IMR-90 (cell line): Measurements from ENCODE around the gene ZNF3. TPM values are rescaled to one million over a fixed set of nuclear protein-coding genes. Genes with fewer than 3 reads are reported as not detected.

Source experiments
- ATAC-seq: fragments of 200-7000 bp; cut with Tn5 transposase; 2 replicates; pipeline ENCODE4 v1.9.1; 2020; ENCODE audit warnings: low read depth, mild to moderate bottlenecking, moderate library complexity
- BruUV-seq: library from RNA; stranded (reverse); fragments of 400-500 nt; replicated peaks from 2 replicates; lab custom pipeline; 2021; lab: Mats Ljungman, UMichigan
- CTCF ChIA-PET: fragments of 300-600 bp; formaldehyde crosslinking; extraction: SDS; loops from one replicate; lab custom pipeline; 2021; ENCODE audit warnings: antibody characterized with exemption; lab: Yijun Ruan, JAX
- POLR2A ChIA-PET: fragments of 300-600 bp; sonication (Branson Sonifier 250); formaldehyde crosslinking; loops from one replicate; lab custom pipeline; 2022; ENCODE audit warnings: antibody characterized with exemption; ENCODE audit not compliant: unreplicated experiment; lab: Charles Lee
- DNase-seq: peaks from one replicate; pipeline ENCODE4 v3.0.0; 2013
- H2AFZ ChIP-seq: replicated peaks from 2 replicates; pipeline ENCODE3; 2013; ENCODE audit warnings: low read length, mild to moderate bottlenecking; ENCODE audit not compliant: poor library complexity
- H2AK5ac ChIP-seq: 2 replicates; pipeline ENCODE4 v1.6.1; 2013; ENCODE audit warnings: low read depth, low read length, inconsistent platforms
- H2AK9ac ChIP-seq: replicated peaks from 2 replicates; pipeline ENCODE3; 2013; ENCODE audit warnings: mild to moderate bottlenecking, low read depth, low read length, moderate library complexity; ENCODE audit not compliant: poor library complexity
- H2BK120ac ChIP-seq: 2 replicates; pipeline ENCODE4 v1.6.1; 2013; ENCODE audit warnings: low read depth, low read length, inconsistent platforms
- H2BK15ac ChIP-seq: 3 replicates; pipeline ENCODE4 v1.6.1; 2013; ENCODE audit warnings: low read depth, low read length, inconsistent platforms
- H2BK20ac ChIP-seq: 2 replicates; pipeline ENCODE4 v1.6.1; 2013; ENCODE audit warnings: low read depth, mild to moderate bottlenecking, inconsistent platforms, low read length, moderate library complexity
- H2BK5ac ChIP-seq: 2 replicates; pipeline ENCODE4 v1.6.1; 2013; ENCODE audit warnings: mild to moderate bottlenecking, low read depth, low read length, inconsistent platforms; ENCODE audit not compliant: poor library complexity, severe bottlenecking
- H3K14ac ChIP-seq: replicated peaks from 2 replicates; pipeline ENCODE4 v1.6.1; 2013; ENCODE audit warnings: low read depth, low read length, inconsistent platforms
- H3K18ac ChIP-seq: 2 replicates; pipeline ENCODE4 v1.6.1; 2013; ENCODE audit warnings: low read depth, low read length, control low read depth
- H3K23ac ChIP-seq: 2 replicates; pipeline ENCODE4 v1.6.1; 2013; ENCODE audit warnings: low read depth, low read length, inconsistent platforms
- H3K27ac ChIP-seq: 2 replicates; pipeline ENCODE4 v1.5.1; 2013; ENCODE audit warnings: mild to moderate bottlenecking, control low read depth, low read length; ENCODE audit not compliant: insufficient read depth
- H3K27me3 ChIP-seq: 2 replicates; pipeline ENCODE4 v1.6.1; 2013; ENCODE audit warnings: low read length; ENCODE audit not compliant: control insufficient read depth, insufficient read depth
- H3K36me3 ChIP-seq: 2 replicates; pipeline ENCODE4 v1.6.1; 2013; ENCODE audit warnings: low read length, mixed read lengths; ENCODE audit not compliant: control insufficient read depth, insufficient read depth
- H3K4ac ChIP-seq: 2 replicates; pipeline ENCODE4 v1.6.1; 2013; ENCODE audit warnings: low read depth, low read length, inconsistent platforms
- H3K4me1 ChIP-seq: 2 replicates; pipeline ENCODE4 v1.6.1; 2013; ENCODE audit warnings: low read length, mixed read lengths; ENCODE audit not compliant: control insufficient read depth, insufficient read depth
- H3K4me2 ChIP-seq: 2 replicates; pipeline ENCODE4 v1.6.1; 2013; ENCODE audit warnings: low read depth, mild to moderate bottlenecking, control low read depth, low read length, moderate library complexity
- H3K4me3 ChIP-seq: 2 replicates; pipeline ENCODE4 v1.5.1; 2013; ENCODE audit warnings: low read depth, mild to moderate bottlenecking, control low read depth, low read length, moderate library complexity; ENCODE audit not compliant: insufficient read depth
- H3K56ac ChIP-seq: 2 replicates; pipeline ENCODE4 v1.6.1; 2013; ENCODE audit warnings: low read length, inconsistent platforms; ENCODE audit not compliant: insufficient read depth; ENCODE audit errors: extremely low read depth
- H3K79me1 ChIP-seq, 2 experiments: 2 replicates each; pipeline ENCODE4 v1.6.1; 2013; ENCODE audit warnings: low read length in 2 of 2, inconsistent platforms in 1 of 2, low read depth in 1 of 2
- H3K9ac ChIP-seq: 2 replicates; pipeline ENCODE4 v1.6.1; 2013; ENCODE audit warnings: low read depth, low read length, control low read depth
- H3K9me1 ChIP-seq: 2 replicates; pipeline ENCODE4 v1.6.1; 2013; ENCODE audit warnings: low read length, inconsistent platforms; ENCODE audit not compliant: insufficient read depth
- H3K9me3 ChIP-seq: 2 replicates; pipeline ENCODE4 v1.6.1; 2013; ENCODE audit warnings: low read length; ENCODE audit not compliant: control insufficient read depth, insufficient read depth
- H4K20me1 ChIP-seq: 2 replicates; pipeline ENCODE4 v1.6.1; 2013; ENCODE audit warnings: low read length, inconsistent platforms; ENCODE audit not compliant: insufficient read depth
- H4K5ac ChIP-seq: 2 replicates; pipeline ENCODE4 v1.6.1; 2013; ENCODE audit warnings: mild to moderate bottlenecking, low read depth, low read length, control low read depth
- H4K8ac ChIP-seq, 2 experiments: 2 replicates each; pipeline ENCODE4 v1.6.1; 2013; ENCODE audit warnings: low read depth in 2 of 2, low read length in 2 of 2, control low read depth in 1 of 2, inconsistent platforms in 1 of 2
- H4K91ac ChIP-seq: 2 replicates; pipeline ENCODE4 v1.6.1; 2013; ENCODE audit warnings: low read depth, low read length, inconsistent platforms; ENCODE audit not compliant: insufficient read depth
- BHLHE40 ChIP-seq: fragments of 150-350 bp; IDR thresholded peaks from 2 replicates; pipeline ENCODE4 v1.6.1; 2016; ENCODE audit warnings: mild to moderate bottlenecking, low read depth, low read length
- CEBPB ChIP-seq: IDR thresholded peaks from 2 replicates; pipeline ENCODE4 v1.6.1; 2012; ENCODE audit warnings: low read depth, low read length, improper control_type of control experiment
- CHD1 ChIP-seq: IDR thresholded peaks from 2 replicates; pipeline ENCODE4 v1.6.1; 2012; ENCODE audit warnings: low read depth, low read length, improper control_type of control experiment
- ELK1 ChIP-seq: fragments of 150-350 bp; IDR thresholded peaks from 2 replicates; pipeline ENCODE4 v1.6.1; 2016; ENCODE audit warnings: low read depth, mild to moderate bottlenecking, low read length, moderate library complexity, borderline replicate concordance
- FOS ChIP-seq: fragments of 150-350 bp; IDR thresholded peaks from 2 replicates; pipeline ENCODE4 v1.6.1; 2016; ENCODE audit warnings: low read depth, low read length
- MAFK ChIP-seq: IDR thresholded peaks from 2 replicates; pipeline ENCODE4 v1.6.1; 2012; ENCODE audit warnings: low read depth, low read length, improper control_type of control experiment
- MAZ ChIP-seq: IDR thresholded peaks from 2 replicates; pipeline ENCODE4 v1.6.1; 2012; ENCODE audit warnings: low read depth, mild to moderate bottlenecking, low read length, improper control_type of control experiment, moderate library complexity, borderline replicate concordance
- MXI1 ChIP-seq: IDR thresholded peaks from 2 replicates; pipeline ENCODE4 v1.6.1; 2012; ENCODE audit warnings: low read depth, mild to moderate bottlenecking, low read length, moderate library complexity, borderline replicate concordance
- NFE2L2 ChIP-seq: fragments of 150-350 bp; IDR thresholded peaks from 2 replicates; pipeline ENCODE4 v1.6.1; 2016; ENCODE audit warnings: low read depth, mild to moderate bottlenecking, low read length
- POLR2A ChIP-seq: IDR thresholded peaks from 2 replicates; pipeline ENCODE4 v1.6.1; 2012; ENCODE audit warnings: mild to moderate bottlenecking, low read depth, low read length
- RAD21 ChIP-seq: IDR thresholded peaks from 2 replicates; pipeline ENCODE4 v1.6.1; 2012; ENCODE audit warnings: low read length, improper control_type of control experiment
- RCOR1 ChIP-seq: IDR thresholded peaks from 2 replicates; pipeline ENCODE4 v1.6.1; 2012; ENCODE audit warnings: mild to moderate bottlenecking, low read length, improper control_type of control experiment; ENCODE audit not compliant: insufficient replicate concordance
- SMC3 ChIP-seq: fragments of 150-350 bp; IDR thresholded peaks from 2 replicates; pipeline ENCODE4 v1.6.1; 2016; ENCODE audit warnings: low read depth, mild to moderate bottlenecking, antibody characterized with exemption, low read length, moderate library complexity
- WGBS, 2 experiments: methylation state at CpG; one replicate each; pipeline versions ENCODE4 v1.1.5 to v1.1.7; 2013; ENCODE audit warnings: missing lambda C conversion rate in 2 of 2; ENCODE audit not compliant: insufficient read length in 1 of 2; ENCODE audit errors: extremely low coverage in 2 of 2; 5-methylcytosine and 5-hydroxymethylcytosine counted together
- dilution Hi-C: fragments of 300-500 bp; cut with HindIII; formaldehyde crosslinking; loops from one replicate; pipeline ENCODE4 v1.14.3; 2018; ENCODE audit warnings: low sequenced_read_pairs; ENCODE audit not compliant: unreplicated experiment
- in situ Hi-C: fragments of 300-500 bp; cut with MboI; formaldehyde crosslinking; loops from 3 replicates; pipeline ENCODE4 v1.14.3; 2019; ENCODE audit warnings: low sequenced_read_pairs, inconsistent platforms, mixed read lengths
- intact Hi-C: fragments of 100-400 bp; cut with micrococcal nuclease; formaldehyde crosslinking; loops from 2 replicates; pipeline ENCODE4 v1.10.0; 2022
- polyA plus RNA-seq, 3 experiments: library from polyadenylated mRNA; depleted of rRNA; stranded (reverse); fragments of >200 nt; gene quantifications; 2 replicates each; pipeline ENCODE4 v1.2.3, GENCODE V29; 2012; ENCODE audit warnings: low replicate concordance in 1 of 3
- total RNA-seq: library from RNA; depleted of rRNA; stranded (reverse); fragments of >200 nt; gene quantifications from 2 replicates; pipeline ENCODE4 v1.2.3, GENCODE V29; 2012
- TF ChIP-seq, protein P1 (sequence below): conservative IDR thresholded peaks from 2 replicates; pipeline ENCODE4 v1.5.1; 2012; ENCODE audit warnings: mild to moderate bottlenecking, low read depth, low read length, improper control_type of control experiment
- TF ChIP-seq, protein P2 (sequence below): fragments of 150-350 bp; IDR thresholded peaks from 2 replicates; pipeline ENCODE4 v1.6.1; 2017; ENCODE audit warnings: mild to moderate bottlenecking, antibody characterized with exemption, low read length, low read depth

Gene ZNF3
- total and polyA plus RNA-seq, 2 of the 4 experiments (the other 2 are of a cell fraction): 24.8 to 30.8 TPM

DNA sequence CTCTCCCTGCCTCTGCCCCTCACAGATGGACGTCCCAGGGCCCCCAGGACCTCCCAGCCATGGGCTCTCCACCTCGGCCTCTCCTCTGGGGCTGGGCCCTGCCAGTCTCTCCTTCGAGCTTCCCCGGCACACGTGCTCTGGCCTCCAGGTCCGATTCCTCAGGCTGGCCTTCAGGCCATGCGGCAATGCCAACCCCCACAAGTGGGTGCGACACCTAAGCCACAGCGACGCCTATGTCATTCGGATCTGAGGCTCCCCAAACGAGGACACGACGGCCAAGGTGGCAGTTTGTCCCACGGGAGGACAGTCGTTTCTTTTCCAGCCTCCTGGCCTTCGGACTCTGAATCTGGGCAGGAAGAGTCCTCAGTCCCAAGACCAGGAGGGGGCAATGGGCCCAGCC is 25.1 kb upstream of the ZNF3 start:
- TF ChIP-seq, protein P1, sequence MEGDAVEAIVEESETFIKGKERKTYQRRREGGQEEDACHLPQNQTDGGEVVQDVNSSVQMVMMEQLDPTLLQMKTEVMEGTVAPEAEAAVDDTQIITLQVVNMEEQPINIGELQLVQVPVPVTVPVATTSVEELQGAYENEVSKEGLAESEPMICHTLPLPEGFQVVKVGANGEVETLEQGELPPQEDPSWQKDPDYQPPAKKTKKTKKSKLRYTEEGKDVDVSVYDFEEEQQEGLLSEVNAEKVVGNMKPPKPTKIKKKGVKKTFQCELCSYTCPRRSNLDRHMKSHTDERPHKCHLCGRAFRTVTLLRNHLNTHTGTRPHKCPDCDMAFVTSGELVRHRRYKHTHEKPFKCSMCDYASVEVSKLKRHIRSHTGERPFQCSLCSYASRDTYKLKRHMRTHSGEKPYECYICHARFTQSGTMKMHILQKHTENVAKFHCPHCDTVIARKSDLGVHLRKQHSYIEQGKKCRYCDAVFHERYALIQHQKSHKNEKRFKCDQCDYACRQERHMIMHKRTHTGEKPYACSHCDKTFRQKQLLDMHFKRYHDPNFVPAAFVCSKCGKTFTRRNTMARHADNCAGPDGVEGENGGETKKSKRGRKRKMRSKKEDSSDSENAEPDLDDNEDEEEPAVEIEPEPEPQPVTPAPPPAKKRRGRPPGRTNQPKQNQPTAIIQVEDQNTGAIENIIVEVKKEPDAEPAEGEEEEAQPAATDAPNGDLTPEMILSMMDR: no peak
- TF ChIP-seq MAFK: no peak
- TF ChIP-seq CHD1: no peak
- TF ChIP-seq, protein P2, sequence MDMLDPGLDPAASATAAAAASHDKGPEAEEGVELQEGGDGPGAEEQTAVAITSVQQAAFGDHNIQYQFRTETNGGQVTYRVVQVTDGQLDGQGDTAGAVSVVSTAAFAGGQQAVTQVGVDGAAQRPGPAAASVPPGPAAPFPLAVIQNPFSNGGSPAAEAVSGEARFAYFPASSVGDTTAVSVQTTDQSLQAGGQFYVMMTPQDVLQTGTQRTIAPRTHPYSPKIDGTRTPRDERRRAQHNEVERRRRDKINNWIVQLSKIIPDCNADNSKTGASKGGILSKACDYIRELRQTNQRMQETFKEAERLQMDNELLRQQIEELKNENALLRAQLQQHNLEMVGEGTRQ: no peak
- no peak for TF ChIP-seq BHLHE40
- no peak for TF ChIP-seq ELK1
- TF ChIP-seq POLR2A: no peak
- no peak for TF ChIP-seq MAZ
- no peak for TF ChIP-seq FOS
- TF ChIP-seq RCOR1: no peak
- no peak for TF ChIP-seq MXI1
- TF ChIP-seq CEBPB: no peak
- no peak for TF ChIP-seq SMC3
- TF ChIP-seq NFE2L2: no peak
- TF ChIP-seq RAD21: no peak
- no peaks in the 10 kb centered on the region for H3K27me3 ChIP-seq

More for the DNA sequence above, 25.1 kb upstream of the ZNF3 start:
- Histone ChIP-seq H3K4me1 (peaks cover 8% of the 10 kb centered on the region), H3K4ac (no peak overlapping the region), H2BK15ac (no peak overlapping the region), H3K4me2 (no peak overlapping the region), H4K8ac (no peak overlapping the region), H3K18ac (no peak overlapping the region), H3K79me1 (peaks cover 6 to 19% of the 10 kb centered on the region in 2 experiments), H2BK5ac (no peak overlapping the region), H3K9ac (no peak overlapping the region), H3K14ac (no peak overlapping the region), H3K27ac (no peak overlapping the region), H4K20me1 (peaks cover 3% of the 10 kb centered on the region; the same call in 1 of the 2 replicates), H4K91ac (no peak overlapping the region), H3K23ac (no peak overlapping the region), H4K5ac (no peak overlapping the region), H2AK9ac (no peak overlapping the region), H3K56ac (no peak overlapping the region), H2AK5ac (no peak overlapping the region), H2BK120ac (no peak overlapping the region), H3K9me3 (no peaks in the 10 kb centered on the region), H3K4me3 (no peak overlapping the region), H2AFZ (no peak overlapping the region), H2BK20ac (no peak overlapping the region), H3K9me1 (peaks cover 5% of the 10 kb centered on the region; the same call in 1 of the 2 replicates), H3K36me3 (peaks cover 58% of the 10 kb centered on the region)
- ATAC-seq (no peak), DNase-seq (no peak)
- ChIA-PET POLR2A (no interaction called here), CTCF (no interaction called here)
- dilution Hi-C loops (no loop called here), intact Hi-C loops (no loop called here), in situ Hi-C loops (no loop called here)
- 90% methylated on average over 4 of the region's 17 CpGs; no CpG with 5 or more reads in 1 of the 2 experiments for WGBS, 2 experiments
- no TSS peak for BruUV-seq
